Stimulated activated CD4-positive, alpha-beta T cell treated with anti-CD3 and anti-CD28 coated beads, Interleukin-15, amount 100 ng/mL, for 1 hour (primary cell): ENCODE results near the gene CRHBP.
"Not testable (repeated sequence)": the region's sequence is repeated elsewhere in the genome, so short reads cannot be mapped to it uniquely, and the experiment has no call there.

Experiments
- DNase-seq, 2 donors: peaks; one replicate each; pipeline ENCODE4 v3.0.0-alpha.2; 2020; ENCODE audit warnings: low read depth in 1 of 2, low spot score in 1 of 2

CRHBP gene

DNA sequence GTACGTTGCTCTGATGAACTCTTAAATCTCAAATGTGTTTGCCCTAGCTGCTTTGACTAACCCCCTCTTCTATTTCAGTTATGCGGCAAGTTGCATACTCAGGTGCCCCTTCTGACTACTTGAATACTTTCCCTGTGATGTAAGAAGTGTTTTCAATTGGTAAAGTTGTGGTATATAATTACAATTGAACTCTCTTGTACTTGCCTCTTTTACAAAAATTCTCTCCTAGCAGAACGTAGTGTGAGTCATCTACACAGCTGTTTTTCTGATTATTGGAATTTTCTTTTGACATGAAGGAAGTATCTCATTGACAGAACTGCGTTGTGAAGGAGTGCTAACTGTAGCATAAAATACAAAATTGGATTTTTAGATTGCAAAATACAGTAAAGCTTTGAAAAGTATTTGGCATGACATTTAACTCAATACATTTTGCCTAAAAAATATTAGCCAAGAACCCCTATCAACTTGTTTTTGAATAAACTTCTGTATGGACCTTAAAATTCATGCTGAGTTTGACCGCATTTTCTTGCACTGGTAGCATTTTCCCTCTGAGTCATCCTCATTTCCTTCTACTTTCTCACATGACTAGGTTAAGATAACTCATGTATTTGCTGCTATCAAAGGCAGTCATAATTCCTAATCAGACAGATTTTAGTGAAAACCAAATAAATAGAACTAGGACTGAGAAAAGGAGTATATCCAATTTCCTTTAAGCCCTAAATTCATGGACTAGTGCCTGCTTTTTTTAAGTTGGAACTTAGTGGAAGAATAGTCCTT is 6.3 kb downstream of the CRHBP start:
- DNase-seq, result no peak

DNA sequence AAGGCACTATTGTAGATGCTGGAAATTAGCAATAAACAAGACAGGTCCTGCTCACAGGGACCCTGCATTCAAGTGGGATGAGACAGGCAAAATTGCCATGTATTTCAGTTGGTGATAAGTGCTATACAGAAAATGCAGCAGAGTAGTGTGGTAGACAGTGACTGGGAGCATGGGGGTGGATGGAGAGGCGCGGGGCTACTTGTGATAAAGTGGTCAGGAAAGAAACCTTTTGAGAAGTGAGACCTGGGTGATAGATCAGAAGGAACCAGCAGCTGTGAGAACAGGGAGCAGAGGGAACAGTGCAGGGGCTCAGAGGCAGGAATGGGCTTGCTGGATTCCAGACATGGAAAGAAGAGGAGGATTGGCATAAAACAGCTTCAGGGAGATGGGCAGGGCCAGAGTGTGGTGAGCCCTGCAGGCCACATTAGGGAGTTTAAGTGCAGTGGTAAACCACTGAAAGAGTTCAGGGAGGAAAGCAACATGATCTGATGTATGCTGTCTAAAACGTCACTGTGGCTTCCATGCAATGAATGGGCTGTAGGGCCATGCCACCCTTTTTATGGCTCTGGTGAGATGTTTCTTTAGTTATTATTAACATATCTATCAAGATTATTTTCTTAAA is 7.3 kb downstream of the CRHBP start:
- DNase-seq, result no peak

DNA sequence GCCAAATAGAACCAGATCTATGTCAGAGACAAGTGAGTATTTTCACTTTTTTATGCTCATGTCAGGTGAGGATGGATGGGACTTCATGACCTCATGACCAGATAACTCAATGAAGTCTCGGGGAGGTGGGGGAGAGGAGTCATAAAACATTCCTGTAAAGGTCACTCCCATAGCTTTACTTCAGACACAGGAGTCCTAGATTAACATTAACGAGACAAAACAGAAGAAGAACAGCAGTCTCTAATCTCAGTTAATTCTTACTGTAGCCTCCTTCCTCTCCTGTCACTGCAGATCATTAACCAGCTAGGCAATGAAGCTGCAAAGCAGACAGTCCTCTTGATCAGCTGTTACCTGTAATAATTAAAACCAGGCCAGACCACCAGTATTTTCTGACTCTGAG is 11.2 kb downstream of the CRHBP start:
- no peak for DNase-seq

DNA sequence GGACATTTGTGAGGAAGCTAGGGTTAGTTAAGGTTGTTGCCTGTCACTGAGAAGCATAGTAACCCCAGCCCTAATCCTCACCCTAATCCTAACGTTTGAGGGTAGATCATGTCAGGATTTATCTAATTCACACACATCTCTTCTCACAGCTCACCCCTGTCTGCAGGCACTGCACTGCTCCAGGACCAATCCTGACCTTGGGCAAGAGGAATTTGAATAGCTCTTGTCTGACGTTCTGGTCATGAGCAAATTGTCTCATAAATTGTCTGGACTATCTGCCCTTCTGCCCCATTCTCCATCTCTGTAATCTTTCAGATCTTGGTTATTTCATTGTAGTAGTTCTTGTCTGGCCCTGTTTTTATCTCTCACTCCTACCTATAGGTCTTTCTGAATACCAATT is 18.7 kb downstream of the CRHBP start:
- DNase-seq, result no peak

DNA sequence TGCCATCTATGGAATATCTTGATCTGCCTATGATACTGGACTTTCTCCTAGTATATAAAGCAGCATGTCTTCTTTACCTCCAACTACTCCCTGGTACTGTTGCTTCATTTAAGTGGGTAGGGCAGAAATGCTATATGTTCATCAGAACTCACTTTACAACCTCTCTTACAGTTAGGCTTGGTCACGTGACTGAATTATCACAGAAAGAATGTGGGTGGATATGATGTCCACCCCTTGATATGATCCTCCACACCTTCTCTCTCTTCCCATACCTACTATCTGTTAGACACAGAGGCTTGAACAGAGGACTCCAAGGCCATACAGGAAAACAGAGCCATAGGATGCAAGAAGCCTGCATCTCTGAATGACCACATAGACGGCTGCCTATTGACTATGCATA is 19.8 kb downstream of the CRHBP start:
- no peak for DNase-seq

DNA sequence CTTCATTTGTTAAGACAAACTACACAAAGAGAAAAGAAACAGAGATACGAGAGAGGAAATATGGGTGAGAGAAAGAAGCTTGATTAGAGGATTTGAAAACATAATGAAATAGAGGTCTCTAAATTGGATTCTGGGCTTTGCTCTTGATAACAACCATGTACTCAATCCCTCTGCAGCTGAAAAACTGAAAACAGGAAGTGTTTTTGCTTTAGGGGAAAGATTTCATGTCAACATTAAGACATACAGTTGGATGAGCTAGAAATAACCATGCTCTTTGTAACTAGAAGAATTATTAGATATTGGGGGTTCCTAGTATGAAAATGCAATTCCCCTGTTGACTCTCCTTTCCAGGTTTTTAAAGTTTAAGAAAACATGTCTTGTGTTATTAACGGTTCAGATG is 21.9 kb downstream of the CRHBP start:
- no peak for DNase-seq

DNA sequence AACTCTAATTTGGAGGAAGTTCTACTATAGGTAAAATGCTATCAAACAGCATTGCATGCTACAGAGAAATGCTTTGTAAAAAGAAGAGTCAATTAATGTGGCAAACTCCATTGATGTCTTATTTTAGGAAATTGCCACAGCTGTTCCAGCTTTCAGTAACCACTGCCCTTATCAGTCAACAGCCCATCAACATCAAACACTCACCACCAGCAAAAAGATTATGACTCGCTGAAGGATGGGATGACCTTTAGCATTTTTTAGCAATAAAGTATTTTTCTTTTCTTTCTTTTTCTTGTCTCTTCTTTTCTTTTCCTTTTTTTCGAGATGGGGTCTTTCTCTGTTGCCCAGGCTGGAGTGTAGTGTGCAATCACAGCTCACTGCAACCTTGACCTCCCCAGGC is 26.0 kb downstream of the CRHBP start:
- no peak for DNase-seq

DNA sequence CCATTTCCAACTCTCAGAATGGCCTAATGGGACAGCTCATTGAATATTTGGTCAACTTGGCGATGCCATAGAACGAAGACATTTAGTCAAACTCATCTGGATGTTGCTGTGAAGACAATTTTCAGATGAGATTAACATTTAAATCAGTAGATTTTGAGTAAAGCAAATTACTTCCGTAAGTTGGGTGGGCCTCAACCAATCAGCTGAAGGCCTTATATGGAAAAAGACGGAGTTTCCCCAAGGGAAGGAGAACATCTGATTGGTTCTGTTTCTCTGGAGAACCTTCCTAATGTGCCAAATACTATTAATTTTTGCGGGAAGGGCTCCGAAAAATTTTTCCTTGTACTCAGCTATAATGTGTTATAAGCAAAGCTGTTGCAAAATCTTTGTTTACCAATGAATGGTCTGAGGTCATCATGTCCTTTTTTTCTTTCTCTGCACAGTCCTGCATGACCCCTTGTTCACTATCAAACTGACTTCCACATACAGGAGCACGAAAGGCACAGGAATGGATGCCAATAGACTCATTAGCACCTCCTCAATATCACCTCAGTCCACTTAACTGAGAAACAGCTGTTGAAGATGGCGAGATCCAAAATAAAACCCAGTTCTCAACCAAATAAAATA is 27.8 kb downstream of the CRHBP start:
- DNase-seq, result no peak

DNA sequence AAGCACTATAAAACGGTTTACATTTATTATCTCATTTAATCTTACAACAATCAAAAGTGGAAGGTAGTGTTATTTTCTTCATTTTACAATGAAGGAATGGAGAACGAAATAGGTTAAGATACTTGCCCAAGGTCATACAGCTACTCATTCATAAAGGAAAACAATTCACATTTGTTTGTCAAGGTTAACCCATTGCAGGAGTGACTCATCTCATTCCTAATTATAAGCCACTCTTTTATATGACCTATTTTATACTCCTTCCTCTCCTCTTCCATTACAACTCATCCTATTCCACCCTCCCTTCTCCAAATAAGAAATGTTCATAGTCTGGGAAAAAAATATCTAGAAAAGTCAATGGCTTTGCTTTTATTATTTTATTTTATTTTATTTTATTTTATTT is 29.6 kb downstream of the CRHBP start:
- DNase-seq, result no peak

DNA sequence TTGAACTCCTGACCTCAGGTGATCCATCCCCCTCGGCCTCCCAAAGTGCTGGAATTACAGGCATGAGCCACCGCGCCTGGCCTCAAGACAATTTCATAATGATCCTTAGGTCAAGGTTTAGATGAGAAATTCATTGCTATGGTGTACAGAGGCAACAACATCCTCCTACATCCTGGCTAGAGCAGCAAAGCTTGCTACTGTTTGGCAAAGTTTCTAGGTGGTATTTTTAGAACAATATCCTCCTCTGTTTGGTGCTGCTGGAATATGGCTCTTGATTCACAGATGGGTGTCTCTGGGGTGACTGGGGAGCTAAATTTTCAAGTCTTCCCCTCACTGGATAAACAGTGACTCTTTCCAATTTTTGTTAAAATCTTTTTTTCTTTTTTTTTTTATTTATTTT is 30.6 kb downstream of the CRHBP start:
- DNase-seq, result no peak

DNA sequence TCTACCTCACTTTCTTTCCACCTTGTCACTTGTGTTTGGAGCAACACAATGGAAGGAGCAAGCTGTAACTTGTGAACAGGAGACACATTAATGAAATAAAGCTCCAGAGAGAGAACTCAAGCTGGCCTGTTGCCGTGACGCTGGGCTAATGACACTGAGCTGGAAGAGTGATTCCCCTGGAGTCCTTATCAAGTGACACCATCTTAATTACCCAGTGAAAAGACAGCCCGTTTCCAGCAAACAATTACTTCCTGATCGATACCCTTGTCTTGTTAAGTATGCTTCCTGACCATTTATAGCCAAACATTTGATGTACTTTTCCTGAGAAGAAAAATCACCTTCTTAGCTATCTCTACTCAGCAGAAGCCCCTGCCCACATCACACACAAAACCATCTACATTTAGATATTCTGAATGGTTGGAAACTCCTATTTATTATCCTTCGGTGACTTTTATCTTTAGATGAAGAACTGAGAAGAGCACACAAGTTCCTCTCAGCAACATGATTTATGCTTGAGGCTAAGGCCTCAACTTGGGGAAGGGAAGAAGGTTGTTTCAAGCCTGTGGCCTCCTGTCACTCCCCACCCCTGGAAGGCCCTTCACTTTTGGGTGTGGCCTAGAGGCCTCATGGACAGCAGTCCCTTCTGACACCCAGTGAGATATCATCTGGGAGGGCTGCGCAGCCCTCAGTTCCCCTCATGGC is 34.1 kb downstream of the CRHBP start:
- no peak for DNase-seq

DNA sequence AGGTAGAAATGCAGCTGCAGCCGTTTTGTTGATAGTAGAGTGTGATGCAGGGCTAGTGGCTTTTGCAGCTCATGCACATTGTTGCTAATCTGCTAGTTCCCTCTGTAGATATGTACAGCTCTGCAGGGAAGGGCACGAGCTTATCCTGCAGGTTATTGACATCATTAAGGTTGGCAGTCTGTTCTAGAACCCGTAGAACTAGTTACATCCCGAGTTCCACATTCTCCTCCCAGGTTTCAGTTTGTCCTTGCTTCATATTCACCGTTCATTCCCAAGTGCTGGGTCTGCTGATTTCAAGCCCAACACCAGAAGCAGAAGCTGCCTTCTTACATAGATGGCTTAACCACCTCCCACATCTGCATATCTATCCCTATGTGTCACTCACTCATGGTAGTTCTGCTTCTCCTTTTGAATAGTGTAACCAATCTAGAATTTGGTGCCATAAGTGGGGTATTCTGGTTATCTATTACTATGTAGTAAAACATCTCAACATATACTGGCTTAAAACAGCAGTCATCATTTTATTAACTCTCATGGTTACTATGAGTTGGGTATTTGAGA is 38.1 kb downstream of the CRHBP start:
- DNase-seq, result no peak

DNA sequence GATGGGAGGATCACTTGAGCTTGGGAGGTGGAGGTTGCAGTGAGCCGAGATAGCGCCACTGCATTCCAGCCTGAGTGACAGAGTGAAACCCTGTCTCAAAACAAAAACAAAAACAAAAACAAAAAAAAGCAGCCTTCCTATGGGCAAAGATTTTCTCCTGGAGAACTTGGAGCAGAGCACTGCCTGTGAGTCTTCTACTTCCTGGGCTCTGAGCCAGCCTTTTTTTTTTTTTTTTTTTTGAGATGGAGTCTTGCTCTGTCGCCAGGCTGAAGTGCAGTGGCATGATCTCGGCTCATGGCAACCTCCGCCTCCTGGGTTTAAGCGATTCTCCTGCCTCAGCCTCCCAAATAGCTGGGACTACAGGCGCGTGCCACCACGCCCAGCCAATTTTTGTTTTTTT is 40.6 kb downstream of the CRHBP start:
- DNase-seq, result not testable (repeated sequence)

DNA sequence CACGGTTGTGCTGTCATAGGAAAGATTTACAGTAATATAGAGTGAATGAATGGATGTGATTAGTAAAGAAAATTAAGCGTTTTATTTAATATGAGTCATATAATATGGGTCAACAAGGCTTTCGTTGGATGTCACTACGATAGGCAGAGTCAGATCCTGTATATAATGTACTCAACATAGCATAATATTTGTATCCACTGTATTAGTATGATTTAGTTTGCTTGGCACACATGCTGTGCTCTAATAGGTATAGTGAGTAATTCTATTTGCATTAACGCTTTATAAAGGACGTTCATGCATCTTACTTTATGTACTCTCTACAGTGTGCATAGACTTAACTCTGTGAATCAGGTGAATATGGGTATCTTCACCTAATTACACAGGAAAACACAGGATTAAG is 41.5 kb downstream of the CRHBP start:
- DNase-seq, result no peak

DNA sequence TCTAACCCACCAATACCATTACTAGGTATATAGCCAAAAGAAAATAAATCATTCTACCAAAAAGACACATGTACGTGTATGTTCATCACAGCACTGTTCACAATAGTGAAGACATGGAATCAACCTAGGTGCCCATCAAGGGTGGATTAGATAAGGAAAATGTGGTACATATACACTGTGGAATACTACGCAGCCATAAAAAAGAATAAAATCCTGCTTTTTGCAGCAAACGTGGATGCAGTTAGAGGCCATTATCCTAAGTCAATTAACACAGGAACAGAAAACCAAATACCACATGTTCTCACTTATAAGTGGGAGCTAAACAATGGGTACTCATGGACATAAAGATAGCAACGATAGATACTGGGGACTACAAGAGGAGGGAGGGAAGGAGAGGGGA is 45.4 kb downstream of the CRHBP start:
- not testable (repeated sequence) for DNase-seq

DNA sequence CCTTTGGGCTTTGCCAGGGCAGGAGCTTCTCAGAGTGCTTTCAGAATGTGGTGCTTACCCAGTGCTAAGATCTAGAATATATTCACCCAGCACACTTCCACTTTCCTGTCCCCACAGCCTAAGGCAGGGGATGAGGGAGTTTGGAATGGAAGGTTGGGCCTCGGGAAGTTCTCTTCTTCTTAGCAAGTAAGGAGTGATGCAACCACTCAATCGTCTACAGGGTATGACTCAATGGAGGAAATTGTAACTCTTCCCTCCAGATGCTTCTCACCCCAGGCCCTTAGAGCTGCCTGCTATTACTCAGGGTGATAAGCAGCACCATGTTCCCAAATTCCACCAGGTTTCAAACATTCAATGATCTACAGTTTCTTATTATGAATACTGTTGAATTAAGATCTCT is 46.6 kb downstream of the CRHBP start:
- no peak for DNase-seq

DNA sequence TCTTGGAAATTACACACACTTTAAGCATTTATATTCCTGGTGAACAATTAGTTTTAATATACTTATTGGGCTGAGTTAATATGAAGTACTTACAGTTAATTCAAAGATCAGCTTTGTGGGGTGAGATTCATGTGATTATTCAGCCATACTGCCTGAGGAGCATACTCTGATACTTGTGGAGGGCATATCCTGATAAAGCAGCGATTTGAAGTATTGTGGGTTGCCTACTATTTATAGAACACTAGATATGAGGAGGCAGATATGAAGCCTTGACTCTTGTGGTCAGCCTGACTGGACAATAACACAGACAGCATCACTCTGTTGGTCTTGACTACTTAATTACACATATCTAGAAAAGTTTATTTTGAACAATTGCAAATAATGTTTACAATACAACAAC is 50.4 kb downstream of the CRHBP start:
- DNase-seq, result no peak

DNA sequence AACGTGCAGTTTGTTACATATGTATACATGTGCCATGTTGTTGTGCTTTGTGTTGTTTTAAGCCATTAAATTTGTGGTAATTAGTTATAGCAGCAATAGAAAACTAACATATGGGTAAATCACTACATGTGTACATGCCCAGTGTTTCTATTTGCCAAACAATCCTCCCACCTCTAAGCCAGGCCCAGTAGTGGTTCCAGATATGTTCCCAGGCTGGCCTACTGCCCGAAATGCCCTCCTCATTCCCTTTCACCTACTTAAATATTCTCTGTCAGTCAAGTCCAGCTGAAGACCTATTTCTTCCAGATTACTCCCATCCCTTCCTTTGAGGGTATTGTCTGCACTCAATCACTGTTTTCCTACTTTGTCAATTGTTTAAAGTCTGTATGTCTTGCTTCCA is 53.3 kb downstream of the CRHBP start:
- no peak for DNase-seq

DNA sequence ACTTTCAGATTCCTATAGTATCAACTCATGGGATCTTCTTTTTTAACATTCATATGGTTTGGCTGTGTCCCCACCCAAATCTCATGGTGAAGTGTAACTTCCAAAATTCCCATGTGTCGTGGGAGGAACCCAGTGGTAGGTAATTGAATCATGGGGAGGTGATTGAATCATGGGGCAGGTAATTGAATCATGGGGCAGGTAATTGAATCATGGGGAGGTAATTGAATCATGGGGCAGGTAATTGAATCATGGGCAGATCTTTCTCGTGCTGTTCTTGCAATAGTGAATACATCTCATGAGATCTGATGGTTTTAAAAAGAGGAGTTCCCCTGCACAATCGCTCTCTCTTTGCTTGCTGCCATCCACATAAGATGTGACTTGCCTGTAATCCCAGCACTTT is 55.6 kb downstream of the CRHBP start:
- DNase-seq, result no peak

DNA sequence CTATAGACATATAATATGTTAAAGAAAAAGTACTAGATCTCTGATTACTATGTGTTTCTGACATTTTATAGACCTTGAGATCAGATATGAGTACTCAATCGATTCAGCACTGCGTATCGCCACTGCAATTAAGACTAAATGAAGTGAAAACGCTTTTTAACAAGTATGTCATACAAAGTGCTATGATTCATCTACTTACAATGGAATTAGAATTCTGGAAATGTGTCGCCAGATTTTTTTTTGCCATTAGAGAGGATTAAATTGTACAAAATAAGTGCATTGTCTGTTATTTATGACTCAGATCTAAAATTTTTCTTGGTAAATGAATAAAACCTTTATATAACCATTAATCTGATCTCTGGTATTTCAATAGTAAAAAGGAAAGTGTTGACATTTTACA is 57.4 kb downstream of the CRHBP start:
- DNase-seq, result no peak

DNA sequence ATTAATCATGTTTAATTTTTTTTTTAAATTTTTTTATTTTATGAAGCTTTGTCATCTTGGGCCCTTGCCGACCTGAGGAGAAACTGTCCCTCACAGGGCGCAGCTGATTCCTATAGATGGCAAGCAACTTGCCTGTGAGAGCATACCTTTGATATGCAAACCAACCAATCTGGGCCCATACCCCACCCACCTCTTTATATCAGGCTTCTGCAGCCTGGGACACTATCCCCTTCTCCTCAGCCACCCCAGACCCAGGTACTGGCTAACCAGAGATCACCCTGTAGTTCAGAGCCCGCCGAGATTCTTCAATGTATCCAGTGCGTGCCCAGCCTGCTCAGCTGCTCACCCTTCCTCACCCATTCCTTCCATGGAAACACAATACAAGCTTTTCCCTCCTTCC is 58.7 kb downstream of the CRHBP start:
- no peak for DNase-seq

DNA sequence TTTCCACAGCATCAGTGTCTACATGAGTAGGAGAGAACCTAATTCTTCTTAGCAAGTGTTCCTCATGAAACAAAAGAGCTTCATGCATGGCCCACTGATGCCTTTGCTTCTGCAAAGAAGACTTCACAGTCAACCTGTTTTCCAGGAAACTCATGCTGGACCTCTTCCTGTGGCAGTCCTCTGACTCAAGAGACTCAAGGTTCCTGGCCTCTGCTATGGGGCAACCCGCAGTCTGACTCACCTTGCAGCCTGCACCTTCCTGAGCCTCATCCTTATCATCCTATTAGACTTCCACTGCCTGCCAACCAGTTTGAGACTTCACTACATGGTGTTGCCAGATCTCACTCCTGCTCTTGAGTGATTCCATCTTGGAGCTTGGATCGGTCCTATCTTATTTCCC is 59.8 kb downstream of the CRHBP start:
- DNase-seq, result no peak
